Measurements from ENCODE around the gene UBE2E2.

DNA sequence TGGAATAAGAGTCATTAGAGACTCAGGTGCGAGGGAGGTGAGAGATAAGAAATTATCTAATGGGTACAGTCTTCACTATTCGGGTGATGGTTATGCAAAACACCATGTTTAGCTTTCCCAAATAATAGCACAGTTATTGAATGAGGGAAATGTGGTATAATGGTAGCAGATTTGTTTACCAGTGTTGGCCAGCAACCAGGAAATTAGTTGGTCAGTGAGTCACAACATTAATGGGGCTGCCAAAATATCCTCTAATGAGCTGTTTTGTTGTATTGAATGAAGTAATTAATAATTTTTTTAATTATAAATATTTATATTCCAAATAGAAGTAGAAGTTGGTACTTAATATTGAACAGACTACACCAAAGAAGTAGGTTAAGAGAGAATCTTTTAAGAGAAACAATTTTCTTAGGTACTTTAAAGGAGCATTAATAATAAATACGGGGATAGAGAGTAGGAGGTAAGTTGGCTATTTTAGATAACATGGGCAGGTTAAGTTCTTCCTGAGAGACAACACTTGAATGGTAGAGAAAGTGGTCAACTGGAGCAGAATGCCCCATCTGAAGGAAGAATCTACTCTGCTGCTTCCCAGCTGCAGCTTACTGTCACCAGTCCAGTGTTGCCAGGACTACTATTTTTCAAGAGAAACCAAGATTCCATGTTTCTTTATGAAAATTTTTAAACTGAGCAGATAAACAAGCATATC lies 218.8 kb downstream of the UBE2E2 start:
- TF ChIP-seq CEBPB (IDR thresholded peaks at IDR 0.05) = no peak
- no peak for TF ChIP-seq RAD21 (IDR thresholded peaks at IDR 0.05; ENCODE audit: low read depth)
- TF ChIP-seq TCF12 (IDR thresholded peaks at IDR 0.05; ENCODE audit: low read depth) = no peak
- TF ChIP-seq TAF1 (IDR thresholded peaks at IDR 0.05; ENCODE audit: low read depth) = no peak
- TF ChIP-seq, protein P1, sequence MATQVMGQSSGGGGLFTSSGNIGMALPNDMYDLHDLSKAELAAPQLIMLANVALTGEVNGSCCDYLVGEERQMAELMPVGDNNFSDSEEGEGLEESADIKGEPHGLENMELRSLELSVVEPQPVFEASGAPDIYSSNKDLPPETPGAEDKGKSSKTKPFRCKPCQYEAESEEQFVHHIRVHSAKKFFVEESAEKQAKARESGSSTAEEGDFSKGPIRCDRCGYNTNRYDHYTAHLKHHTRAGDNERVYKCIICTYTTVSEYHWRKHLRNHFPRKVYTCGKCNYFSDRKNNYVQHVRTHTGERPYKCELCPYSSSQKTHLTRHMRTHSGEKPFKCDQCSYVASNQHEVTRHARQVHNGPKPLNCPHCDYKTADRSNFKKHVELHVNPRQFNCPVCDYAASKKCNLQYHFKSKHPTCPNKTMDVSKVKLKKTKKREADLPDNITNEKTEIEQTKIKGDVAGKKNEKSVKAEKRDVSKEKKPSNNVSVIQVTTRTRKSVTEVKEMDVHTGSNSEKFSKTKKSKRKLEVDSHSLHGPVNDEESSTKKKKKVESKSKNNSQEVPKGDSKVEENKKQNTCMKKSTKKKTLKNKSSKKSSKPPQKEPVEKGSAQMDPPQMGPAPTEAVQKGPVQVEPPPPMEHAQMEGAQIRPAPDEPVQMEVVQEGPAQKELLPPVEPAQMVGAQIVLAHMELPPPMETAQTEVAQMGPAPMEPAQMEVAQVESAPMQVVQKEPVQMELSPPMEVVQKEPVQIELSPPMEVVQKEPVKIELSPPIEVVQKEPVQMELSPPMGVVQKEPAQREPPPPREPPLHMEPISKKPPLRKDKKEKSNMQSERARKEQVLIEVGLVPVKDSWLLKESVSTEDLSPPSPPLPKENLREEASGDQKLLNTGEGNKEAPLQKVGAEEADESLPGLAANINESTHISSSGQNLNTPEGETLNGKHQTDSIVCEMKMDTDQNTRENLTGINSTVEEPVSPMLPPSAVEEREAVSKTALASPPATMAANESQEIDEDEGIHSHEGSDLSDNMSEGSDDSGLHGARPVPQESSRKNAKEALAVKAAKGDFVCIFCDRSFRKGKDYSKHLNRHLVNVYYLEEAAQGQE (IDR thresholded peaks at IDR 0.05; ENCODE audit: low read depth) = no peak
- no peak for TF ChIP-seq EP300 (IDR thresholded peaks at IDR 0.05; ENCODE audit: borderline replicate concordance)
- TF ChIP-seq TEAD4 (IDR thresholded peaks at IDR 0.05) = no peak
- no peak for TF ChIP-seq YY1 (IDR thresholded peaks at IDR 0.05; ENCODE audit: low read depth)
- TF ChIP-seq FOXM1 (IDR thresholded peaks at IDR 0.05; ENCODE audit: borderline replicate concordance, low read depth) = no peak
- TF ChIP-seq NFIC (IDR thresholded peaks at IDR 0.05) = no peak

Measured in Ishikawa (cell line).